ENCODE results near the gene PDK2. TPM values are rescaled to one million over a fixed set of nuclear protein-coding genes. Genes with fewer than 3 reads are reported as not detected.

PDK2 gene
- total and polyA plus RNA-seq, 10 of the 15 experiments (the other 5 are each of a cell fraction or from before 2014, with no cell fraction given) = 0.98 to 22.6 (median 12.3) TPM

DNA sequence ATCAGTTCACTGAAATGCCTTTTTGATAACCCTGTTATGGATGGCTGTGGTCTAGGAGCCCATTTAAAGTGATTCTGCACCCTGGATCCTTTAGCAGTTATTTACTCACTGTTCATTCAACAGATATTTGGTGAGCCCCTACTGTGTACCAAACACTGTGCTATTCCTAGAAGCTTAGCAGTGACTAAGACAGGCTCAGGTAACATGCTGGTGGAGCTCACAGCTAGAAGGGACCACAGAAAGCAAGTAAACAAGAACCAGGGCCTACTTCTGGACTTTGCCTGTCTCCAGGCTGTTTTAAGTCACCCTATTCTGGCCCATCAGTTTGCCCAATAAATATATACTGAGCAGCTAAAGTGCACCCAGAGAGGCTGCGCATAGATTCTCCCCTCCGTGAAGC is 28.2 kb upstream of the PDK2 start:
- 100% methylated on average over 2 of the region's 2 CpGs for WGBS (ENCODE audit: insufficient coverage, insufficient replicate concordance, low lambda C conversion rate, missing lambda C conversion rate)
- TF ChIP-seq JUND (IDR thresholded peaks at IDR 0.05; ENCODE audit: low read depth, low read length) (no peak), ASH2L (IDR thresholded peaks at IDR 0.05; ENCODE audit: borderline replicate concordance, low read depth) (no peak), BACH1 (IDR thresholded peaks at IDR 0.05; ENCODE audit: borderline replicate concordance) (no peak), FOS (IDR thresholded peaks at IDR 0.05; ENCODE audit: borderline replicate concordance, extremely low read depth, insufficient read length) (no peak), FOXM1 (IDR thresholded peaks at IDR 0.05; ENCODE audit: low read depth, low read length) (no peak), GABPA (IDR thresholded peaks at IDR 0.05; ENCODE audit: low read depth) (no peak), YY1 (IDR thresholded peaks at IDR 0.05; ENCODE audit: low read depth, low read length) (no peak), HDGF (IDR thresholded peaks at IDR 0.05) (no peak), MYB (IDR thresholded peaks at IDR 0.05; ENCODE audit: borderline replicate concordance, low read depth, low read length) (no peak), FOXK2 (IDR thresholded peaks at IDR 0.05) (no peak), ZSCAN29 (IDR thresholded peaks at IDR 0.05) (no peak), ATF7 (IDR thresholded peaks at IDR 0.05; ENCODE audit: low read depth) (no peak), NFYA (IDR thresholded peaks at IDR 0.05; ENCODE audit: borderline replicate concordance, low read depth, low read length) (no peak)
- TF ChIP-seq, protein P1, sequence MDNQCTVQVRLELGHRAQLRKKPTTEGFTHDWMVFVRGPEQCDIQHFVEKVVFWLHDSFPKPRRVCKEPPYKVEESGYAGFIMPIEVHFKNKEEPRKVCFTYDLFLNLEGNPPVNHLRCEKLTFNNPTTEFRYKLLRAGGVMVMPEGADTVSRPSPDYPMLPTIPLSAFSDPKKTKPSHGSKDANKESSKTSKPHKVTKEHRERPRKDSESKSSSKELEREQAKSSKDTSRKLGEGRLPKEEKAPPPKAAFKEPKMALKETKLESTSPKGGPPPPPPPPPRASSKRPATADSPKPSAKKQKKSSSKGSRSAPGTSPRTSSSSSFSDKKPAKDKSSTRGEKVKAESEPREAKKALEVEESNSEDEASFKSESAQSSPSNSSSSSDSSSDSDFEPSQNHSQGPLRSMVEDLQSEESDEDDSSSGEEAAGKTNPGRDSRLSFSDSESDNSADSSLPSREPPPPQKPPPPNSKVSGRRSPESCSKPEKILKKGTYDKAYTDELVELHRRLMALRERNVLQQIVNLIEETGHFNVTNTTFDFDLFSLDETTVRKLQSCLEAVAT (IDR thresholded peaks at IDR 0.05) = no peak
- TF ChIP-seq, protein P2, sequence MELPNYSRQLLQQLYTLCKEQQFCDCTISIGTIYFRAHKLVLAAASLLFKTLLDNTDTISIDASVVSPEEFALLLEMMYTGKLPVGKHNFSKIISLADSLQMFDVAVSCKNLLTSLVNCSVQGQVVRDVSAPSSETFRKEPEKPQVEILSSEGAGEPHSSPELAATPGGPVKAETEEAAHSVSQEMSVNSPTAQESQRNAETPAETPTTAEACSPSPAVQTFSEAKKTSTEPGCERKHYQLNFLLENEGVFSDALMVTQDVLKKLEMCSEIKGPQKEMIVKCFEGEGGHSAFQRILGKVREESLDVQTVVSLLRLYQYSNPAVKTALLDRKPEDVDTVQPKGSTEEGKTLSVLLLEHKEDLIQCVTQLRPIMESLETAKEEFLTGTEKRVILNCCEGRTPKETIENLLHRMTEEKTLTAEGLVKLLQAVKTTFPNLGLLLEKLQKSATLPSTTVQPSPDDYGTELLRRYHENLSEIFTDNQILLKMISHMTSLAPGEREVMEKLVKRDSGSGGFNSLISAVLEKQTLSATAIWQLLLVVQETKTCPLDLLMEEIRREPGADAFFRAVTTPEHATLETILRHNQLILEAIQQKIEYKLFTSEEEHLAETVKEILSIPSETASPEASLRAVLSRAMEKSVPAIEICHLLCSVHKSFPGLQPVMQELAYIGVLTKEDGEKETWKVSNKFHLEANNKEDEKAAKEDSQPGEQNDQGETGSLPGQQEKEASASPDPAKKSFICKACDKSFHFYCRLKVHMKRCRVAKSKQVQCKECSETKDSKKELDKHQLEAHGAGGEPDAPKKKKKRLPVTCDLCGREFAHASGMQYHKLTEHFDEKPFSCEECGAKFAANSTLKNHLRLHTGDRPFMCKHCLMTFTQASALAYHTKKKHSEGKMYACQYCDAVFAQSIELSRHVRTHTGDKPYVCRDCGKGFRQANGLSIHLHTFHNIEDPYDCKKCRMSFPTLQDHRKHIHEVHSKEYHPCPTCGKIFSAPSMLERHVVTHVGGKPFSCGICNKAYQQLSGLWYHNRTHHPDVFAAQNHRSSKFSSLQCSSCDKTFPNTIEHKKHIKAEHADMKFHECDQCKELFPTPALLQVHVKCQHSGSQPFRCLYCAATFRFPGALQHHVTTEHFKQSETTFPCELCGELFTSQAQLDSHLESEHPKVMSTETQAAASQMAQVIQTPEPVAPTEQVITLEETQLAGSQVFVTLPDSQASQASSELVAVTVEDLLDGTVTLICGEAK (IDR thresholded peaks at IDR 0.05; ENCODE audit: borderline replicate concordance) = no peak
- TF ChIP-seq, protein P3, sequence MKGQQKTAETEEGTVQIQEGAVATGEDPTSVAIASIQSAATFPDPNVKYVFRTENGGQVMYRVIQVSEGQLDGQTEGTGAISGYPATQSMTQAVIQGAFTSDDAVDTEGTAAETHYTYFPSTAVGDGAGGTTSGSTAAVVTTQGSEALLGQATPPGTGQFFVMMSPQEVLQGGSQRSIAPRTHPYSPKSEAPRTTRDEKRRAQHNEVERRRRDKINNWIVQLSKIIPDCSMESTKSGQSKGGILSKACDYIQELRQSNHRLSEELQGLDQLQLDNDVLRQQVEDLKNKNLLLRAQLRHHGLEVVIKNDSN (IDR thresholded peaks at IDR 0.05; ENCODE audit: borderline replicate concordance, extremely low read length, insufficient read depth, low read depth, low read length) = no peak

More for the DNA sequence above, 28.2 kb upstream of the PDK2 start:
- SMC1A ChIA-PET (ENCODE audit: uncharacterized antibody, unreplicated experiment) = interaction anchor here (0.8 kb wide), 1 partner anchor 12 kb away, joined by 3 read pairs; no protein-coding TSS in a partner anchor
- POLR2A ChIA-PET = no interaction called here
- no peak overlapping the region for H3K9ac ChIP-seq (ENCODE audit: control insufficient read depth, insufficient read depth, low read length)
- RAD21 ChIA-PET (ENCODE audit: unreplicated experiment) = interaction anchor here (0.8 kb wide), 1 partner anchor 39 kb away, joined by 3 read pairs; no protein-coding TSS in a partner anchor
- no peak overlapping the region for H2AFZ ChIP-seq (ENCODE audit: control insufficient read depth, low read depth, low read length)
- H3K27me3 ChIP-seq (replicated peaks in 1 of 2; ENCODE audit: control insufficient read depth in 2 of 2, insufficient read depth in 2 of 2, low read length in 1 of 2) = no peaks in the 10 kb centered on the region
- BruUV-seq (replicated peaks) = no TSS peak
- FAIRE-seq (no peak), DNase-seq (ENCODE audit: low read depth, low spot score) (no peak), ATAC-seq (no peak)
- no peak overlapping the region for H3K4me2 ChIP-seq (ENCODE audit: control insufficient read depth, insufficient read depth)
- H3K36me3 ChIP-seq (ENCODE audit: control insufficient read depth in 2 of 2, insufficient read depth in 2 of 2, low read length in 1 of 2) = peaks cover 0 to 2% of the 10 kb centered on the region in 2 experiments; a peak in 1 of 4 replicates
- no peak overlapping the region for H3K4me3 ChIP-seq
- no peaks in the 10 kb centered on the region for H3K4me1 ChIP-seq (ENCODE audit: control insufficient read depth, insufficient read depth, low read length)
- H3K27ac ChIP-seq (ENCODE audit: control insufficient read depth, insufficient read depth) = no peak overlapping the region
- no peaks in the 10 kb centered on the region; the same call in 1 of the 2 replicates for H4K20me1 ChIP-seq (ENCODE audit: control insufficient read depth, insufficient read depth)
- H3K9me3 ChIP-seq (replicated peaks; ENCODE audit: control insufficient read depth, insufficient read depth, low read length) = no peaks in the 10 kb centered on the region; the same call in 2 of the 3 replicates
- CTCF ChIA-PET = interaction anchor here (0.6 to 2.1 kb wide), 4 partner anchors 10 to 27 kb away, joined by 3 to 7 read pairs (median 4); no protein-coding TSS in a partner anchor
- in situ Hi-C loops (cut with MboI) (no loop called here), intact Hi-C loops (cut with micrococcal nuclease; ENCODE audit: unreplicated experiment) (no loop called here)
- no peaks in the 10 kb centered on the region for H3K79me2 ChIP-seq (ENCODE audit: control insufficient read depth, insufficient read depth, low read length)
